ENCODE results near the gene SLC6A7. TPM values are rescaled to one million over a fixed set of nuclear protein-coding genes. Genes with fewer than 3 reads are reported as not detected.

Gene SLC6A7
- total RNA-seq, 1 experiment from 2014 or later, result not detected

DNA sequence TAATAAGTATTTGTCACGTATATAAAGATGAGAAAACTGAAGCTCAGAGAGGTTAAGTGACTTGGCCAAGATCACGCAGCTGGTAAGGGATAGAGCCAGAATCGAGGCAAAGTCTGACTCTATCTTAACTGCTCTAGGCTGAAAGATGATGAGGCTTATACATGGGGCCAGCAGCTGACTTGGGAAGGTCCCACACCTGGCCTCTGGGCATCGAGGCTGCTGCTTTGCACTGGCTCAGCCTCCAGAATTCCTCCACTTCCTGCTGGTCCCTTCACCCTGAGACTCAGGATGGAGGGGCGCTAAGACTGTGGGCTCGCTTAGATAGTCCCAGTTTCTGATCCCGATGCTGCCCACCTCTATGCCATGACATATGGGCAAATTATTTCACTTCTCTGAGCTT is 64.5 kb downstream of the SLC6A7 start:
- no peaks in the 10 kb centered on the region for H3K36me3 ChIP-seq (ENCODE audit: low read depth)
- no TSS peak for BruUV-seq (replicated peaks)
- H3K4me1 ChIP-seq (replicated peaks; ENCODE audit: insufficient read depth), result no peaks in the 10 kb centered on the region
- no peaks in the 10 kb centered on the region; the same call in 1 of the 2 replicates for H3K27me3 ChIP-seq (ENCODE audit: insufficient read depth, low read depth)
- H3K9me3 ChIP-seq (ENCODE audit: insufficient read depth, low read depth), result no peaks in the 10 kb centered on the region
- DNase-seq, result no peak
- CTCF ChIA-PET, result no interaction called here
- no peak overlapping the region for H3K27ac ChIP-seq
- H3K79me2 ChIP-seq (ENCODE audit: low read depth), result no peaks in the 10 kb centered on the region
- H3K4me2 ChIP-seq, result no peak overlapping the region
- H2AFZ ChIP-seq, result no peak overlapping the region
- TF ChIP-seq EZH2 (IDR thresholded peaks at IDR 0.05; ENCODE audit: low read depth), result no peak
- no peak for TF ChIP-seq CTCF (conservative IDR thresholded peaks at IDR 0.05)
- intact Hi-C loops (cut with micrococcal nuclease; ENCODE audit: unreplicated experiment), result no loop called here
- no peaks in the 10 kb centered on the region for H3K9me2 ChIP-seq (ENCODE audit: insufficient read depth)
- H3K4me3 ChIP-seq, result no peak overlapping the region
- no peaks in the 10 kb centered on the region for H4K20me1 ChIP-seq (ENCODE audit: insufficient read depth)
- H3F3A ChIP-seq (ENCODE audit: insufficient read depth, low read depth), result no peaks in the 10 kb centered on the region
- POLR2A ChIA-PET (ENCODE audit: unreplicated experiment), result no interaction called here

DNA sequence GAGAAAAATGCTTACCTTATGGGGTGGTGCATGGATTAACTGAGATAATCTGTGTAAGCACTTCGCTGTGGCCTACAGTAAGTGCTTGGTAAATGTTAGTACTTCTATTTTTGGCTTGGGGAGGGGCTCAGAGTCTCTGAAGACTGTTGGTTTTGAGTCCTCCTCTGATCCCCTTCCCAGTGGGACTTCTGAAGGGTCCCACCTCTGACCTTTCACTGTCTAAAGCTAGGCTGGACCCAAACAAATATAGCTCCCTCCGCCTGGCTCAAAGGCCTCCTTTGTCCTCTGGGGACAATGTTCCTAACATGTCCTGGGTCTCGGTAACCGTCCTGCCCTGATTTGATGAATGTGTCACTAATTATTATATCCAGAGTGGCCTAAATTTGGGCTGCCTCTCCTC is 64.9 kb downstream of the SLC6A7 start:
- H3K36me3 ChIP-seq (ENCODE audit: low read depth), result no peaks in the 10 kb centered on the region
- H3K4me1 ChIP-seq (replicated peaks; ENCODE audit: insufficient read depth), result no peaks in the 10 kb centered on the region
- no peaks in the 10 kb centered on the region for H3K9me2 ChIP-seq (ENCODE audit: insufficient read depth)
- BruUV-seq (replicated peaks), result no TSS peak
- DNase-seq, result no peak
- H3K27ac ChIP-seq, result no peak overlapping the region
- POLR2A ChIA-PET (ENCODE audit: unreplicated experiment), result no interaction called here
- no peaks in the 10 kb centered on the region for H3K9me3 ChIP-seq (ENCODE audit: insufficient read depth, low read depth)
- H4K20me1 ChIP-seq (ENCODE audit: insufficient read depth), result no peaks in the 10 kb centered on the region
- intact Hi-C loops (cut with micrococcal nuclease; ENCODE audit: unreplicated experiment), result no loop called here
- CTCF ChIA-PET, result no interaction called here
- no peak overlapping the region for H3K4me3 ChIP-seq
- no peak overlapping the region for H3K4me2 ChIP-seq
- no peaks in the 10 kb centered on the region for H3K79me2 ChIP-seq (ENCODE audit: low read depth)
- H2AFZ ChIP-seq, result no peak overlapping the region
- H3F3A ChIP-seq (ENCODE audit: insufficient read depth, low read depth), result no peaks in the 10 kb centered on the region
- H3K27me3 ChIP-seq (ENCODE audit: insufficient read depth, low read depth), result no peaks in the 10 kb centered on the region; the same call in 1 of the 2 replicates
- TF ChIP-seq EZH2 (IDR thresholded peaks at IDR 0.05; ENCODE audit: low read depth), result no peak
- no peak for TF ChIP-seq CTCF (conservative IDR thresholded peaks at IDR 0.05)

DNA sequence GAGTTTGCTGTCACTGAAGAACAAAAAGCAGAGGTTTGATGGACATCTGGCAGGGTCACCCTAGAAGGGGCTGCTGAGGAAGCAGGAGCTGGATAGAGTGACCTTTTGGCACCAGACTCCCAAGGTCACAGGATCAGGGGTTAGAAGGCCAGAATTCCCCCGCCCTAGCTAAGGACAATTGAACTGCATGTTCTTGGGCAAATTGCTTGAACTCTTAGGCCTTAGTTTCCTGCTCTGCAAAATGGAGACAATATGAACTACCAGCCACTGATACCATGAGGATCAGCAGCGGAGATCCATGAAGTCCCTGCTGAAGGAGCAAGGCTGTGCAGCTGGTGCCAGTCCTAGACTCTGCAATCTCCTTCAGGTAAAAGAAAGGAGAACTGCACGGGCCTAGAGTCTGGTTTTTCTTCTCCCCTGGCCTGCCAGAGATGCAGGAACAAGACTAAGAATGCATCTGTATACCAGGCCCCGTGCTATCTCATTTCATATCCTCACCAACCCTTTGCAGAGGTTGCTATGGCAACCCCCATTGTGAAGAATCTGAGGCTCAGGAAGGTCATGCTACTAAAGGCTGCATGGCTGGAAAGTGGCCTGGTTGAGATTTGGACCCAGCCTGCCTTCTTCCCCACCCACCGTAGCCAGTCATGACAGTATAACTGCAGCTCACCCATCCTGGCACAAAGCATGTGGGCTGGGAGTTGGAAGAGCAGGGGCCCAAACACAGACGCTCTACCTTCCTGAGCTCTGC is 66.0 kb downstream of the SLC6A7 start:
- no TSS peak for BruUV-seq (replicated peaks)
- Histone ChIP-seq H3K9me3 (ENCODE audit: insufficient read depth, low read depth) (no peaks in the 10 kb centered on the region), H3K27me3 (ENCODE audit: insufficient read depth, low read depth) (no peaks in the 10 kb centered on the region; the same call in 1 of the 2 replicates), H3F3A (ENCODE audit: insufficient read depth, low read depth) (no peaks in the 10 kb centered on the region), H3K79me2 (ENCODE audit: low read depth) (no peaks in the 10 kb centered on the region), H3K4me1 (replicated peaks; ENCODE audit: insufficient read depth) (peaks cover under 1% of the 10 kb centered on the region; the same call in 1 of the 2 replicates), H3K27ac (no peak overlapping the region), H2AFZ (no peak overlapping the region), H3K4me3 (no peak overlapping the region), H4K20me1 (ENCODE audit: insufficient read depth) (no peaks in the 10 kb centered on the region), H3K36me3 (ENCODE audit: low read depth) (no peaks in the 10 kb centered on the region), H3K9me2 (ENCODE audit: insufficient read depth) (no peaks in the 10 kb centered on the region), H3K4me2 (no peak overlapping the region)
- intact Hi-C loops (cut with micrococcal nuclease; ENCODE audit: unreplicated experiment), result no loop called here
- CTCF ChIA-PET, result interaction anchor here (0.6 kb wide), 1 partner anchor 117 kb away, joined by 9 read pairs; no protein-coding TSS in a partner anchor
- DNase-seq, result no peak
- TF ChIP-seq CTCF (conservative IDR thresholded peaks at IDR 0.05) (no peak), EZH2 (IDR thresholded peaks at IDR 0.05; ENCODE audit: low read depth) (no peak)
- POLR2A ChIA-PET (ENCODE audit: unreplicated experiment), result no interaction called here

All from PC-9 (cell line).